SK-N-SH (cell line): Measurements from ENCODE around the gene NFILZ. TPM values are rescaled to one million over a fixed set of nuclear protein-coding genes. Genes with fewer than 3 reads are reported as not detected.

Source experiments
- polyA plus RNA-seq, 3 experiments: library from polyadenylated mRNA; depleted of rRNA; stranded (reverse); fragments of >200 nt; gene quantifications; 2 replicates each; pipeline ENCODE4 v1.2.3, GENCODE V29; 2012

The NFILZ gene
- polyA plus RNA-seq, 1 of the 3 experiments (the other 2 are of a cell fraction) = not detected

Other genes with a start within 250 kb of the NFILZ start
- 70.5 and 127 TPM in 2 replicates for gene RAB11B, start 240.3 kb upstream of the NFILZ start, polyA plus RNA-seq (2012; rRNA removed)
- 52.9 and 57.2 TPM in 2 replicates for gene MARCHF2, start 217.3 kb upstream of the NFILZ start, polyA plus RNA-seq (2012; rRNA removed)
- gene HNRNPM, start 185.7 kb upstream of the NFILZ start, polyA plus RNA-seq (2012; rRNA removed) = 178 and 205 TPM in 2 replicates
- 0.15 and 0.18 TPM in 2 replicates for gene PRAM1, start 128.0 kb upstream of the NFILZ start, polyA plus RNA-seq (2012; rRNA removed)
- 12.2 and 17.0 TPM in 2 replicates for gene ZNF414, start 116.5 kb upstream of the NFILZ start, polyA plus RNA-seq (2012; rRNA removed)
- gene MYO1F, start 53.2 kb upstream of the NFILZ start, polyA plus RNA-seq (2012; rRNA removed) = 0.24 and 0.51 TPM in 2 replicates
- gene ADAMTS10, start 19.9 kb upstream of the NFILZ start, polyA plus RNA-seq (2012; rRNA removed) = 3.6 and 5.9 TPM in 2 replicates
- gene ACTL9, start 68.2 kb downstream of the NFILZ start, polyA plus RNA-seq (2012; rRNA removed) = not detected in 2 replicates
- gene OR2Z1, start 91.0 kb downstream of the NFILZ start, polyA plus RNA-seq (2012; rRNA removed) = not detected in 2 replicates
- gene ZNF558, start 201.7 kb downstream of the NFILZ start, polyA plus RNA-seq (2012; rRNA removed) = 22.5 and 28.1 TPM in 2 replicates
- gene MBD3L1, start 201.7 kb downstream of the NFILZ start, polyA plus RNA-seq (2012; rRNA removed) = not detected in 2 replicates